ENCODE measurements around the gene PLEKHG7. TPM values are rescaled to one million over a fixed set of nuclear protein-coding genes. Genes with fewer than 3 reads are reported as not detected.

Gene PLEKHG7
- total RNA-seq, 1 donor from 2014 or later: not detected

DNA sequence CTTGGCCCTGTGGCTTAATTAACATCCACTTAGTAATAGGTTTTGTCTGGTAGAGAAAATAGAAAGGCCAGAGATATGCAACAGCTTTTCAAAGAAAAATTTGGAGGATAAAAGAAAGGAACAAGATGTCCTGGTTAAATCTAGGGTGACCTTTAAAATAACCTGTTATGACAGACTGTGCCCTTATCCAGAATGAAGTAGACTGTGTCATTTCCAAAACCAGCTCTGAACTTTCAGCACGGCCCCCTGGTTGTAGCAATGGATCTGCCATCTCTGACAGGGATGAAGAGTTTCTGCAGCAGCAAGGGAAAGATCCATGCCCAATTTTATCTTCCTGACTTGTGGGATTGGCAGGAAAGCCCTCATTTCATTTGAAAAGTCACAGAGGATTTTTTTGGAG, 5.1 kb downstream of the PLEKHG7 start:
- no peak for DNase-seq (ENCODE audit: low spot score)

DNA sequence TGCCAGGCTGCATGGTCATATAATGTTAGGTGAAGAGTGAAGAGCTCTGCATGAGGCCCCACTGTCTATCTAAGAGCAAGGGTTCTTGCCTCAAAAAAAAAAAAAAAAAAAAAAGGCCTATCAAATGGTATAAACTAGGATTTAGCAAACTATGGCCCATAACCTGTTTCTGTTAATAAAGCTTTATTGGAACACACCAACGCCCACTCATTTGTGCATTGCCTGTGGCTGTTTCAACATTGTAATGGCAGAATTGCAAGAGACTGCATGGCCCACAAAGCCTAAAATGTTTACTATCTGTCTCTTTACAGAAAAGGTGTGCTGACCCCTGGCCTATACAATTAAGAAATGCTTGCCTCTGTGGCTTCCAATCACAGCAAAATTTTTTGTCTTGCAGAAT, 12.8 kb downstream of the PLEKHG7 start:
- no peak for DNase-seq (ENCODE audit: low spot score)

DNA sequence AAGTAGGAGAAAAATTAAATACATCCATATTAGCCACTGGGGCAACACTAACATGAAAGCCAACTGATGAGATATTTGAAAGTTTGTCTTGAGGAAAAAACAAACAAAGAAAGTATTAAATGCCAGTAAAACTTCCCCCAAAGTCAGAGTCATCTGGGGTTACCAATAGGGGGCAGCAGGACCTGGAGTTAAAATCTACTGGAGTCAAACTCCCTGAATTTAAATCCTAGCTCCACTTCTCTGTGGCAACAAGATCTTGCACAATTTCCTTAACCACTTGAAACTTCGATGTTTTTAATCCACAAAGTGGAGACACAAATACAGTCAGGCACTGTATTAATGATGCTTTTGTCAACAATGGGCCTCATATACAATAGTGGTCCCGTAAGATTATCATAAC, 14.4 kb downstream of the PLEKHG7 start:
- DNase-seq (ENCODE audit: low spot score): no peak

DNA sequence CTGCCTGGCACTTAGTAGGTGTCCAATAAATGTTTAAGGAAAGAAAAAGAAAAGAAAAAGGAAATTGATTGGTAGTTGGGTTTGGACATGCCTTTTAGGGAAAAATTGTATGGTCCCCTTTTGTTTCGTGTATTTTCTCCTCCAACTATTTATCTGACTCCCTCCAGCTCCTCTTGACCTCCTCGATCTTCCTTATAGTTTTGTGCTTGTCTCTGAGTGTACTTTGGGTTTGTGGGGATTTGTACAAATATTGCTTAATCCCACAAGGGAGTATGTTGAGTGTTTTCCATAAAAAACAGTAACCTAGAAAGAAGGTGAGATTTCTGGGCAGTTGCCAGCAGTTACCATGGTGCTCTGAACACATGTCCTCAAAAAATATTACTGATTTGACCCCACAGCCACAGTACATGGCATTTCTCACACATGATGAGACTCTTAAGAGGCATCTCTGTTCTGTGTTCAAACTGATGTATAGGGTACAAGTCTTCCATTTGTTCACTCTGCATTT, 15.7 kb downstream of the PLEKHG7 start:
- no peak for DNase-seq (ENCODE audit: low spot score)

DNA sequence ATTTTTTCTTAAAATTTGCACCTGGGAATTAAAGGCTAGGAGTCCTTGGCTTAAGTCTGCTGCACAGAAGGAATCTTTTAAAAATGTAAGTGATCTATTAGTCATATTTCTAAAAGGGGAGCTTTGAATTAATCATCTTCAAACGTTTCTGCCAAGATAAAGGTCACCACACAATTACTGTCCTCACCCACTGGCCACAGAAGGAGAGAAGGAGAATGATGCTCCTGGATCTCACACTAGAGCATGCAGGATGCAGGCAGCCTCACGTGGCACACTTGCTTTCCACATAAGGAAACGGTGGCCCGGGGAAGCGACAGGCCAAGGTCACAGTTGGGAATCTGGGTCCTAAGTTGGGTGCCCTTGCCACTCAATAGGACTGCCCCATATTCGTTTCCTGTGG, 16.9 kb downstream of the PLEKHG7 start:
- no peak for DNase-seq (ENCODE audit: low spot score)

DNA sequence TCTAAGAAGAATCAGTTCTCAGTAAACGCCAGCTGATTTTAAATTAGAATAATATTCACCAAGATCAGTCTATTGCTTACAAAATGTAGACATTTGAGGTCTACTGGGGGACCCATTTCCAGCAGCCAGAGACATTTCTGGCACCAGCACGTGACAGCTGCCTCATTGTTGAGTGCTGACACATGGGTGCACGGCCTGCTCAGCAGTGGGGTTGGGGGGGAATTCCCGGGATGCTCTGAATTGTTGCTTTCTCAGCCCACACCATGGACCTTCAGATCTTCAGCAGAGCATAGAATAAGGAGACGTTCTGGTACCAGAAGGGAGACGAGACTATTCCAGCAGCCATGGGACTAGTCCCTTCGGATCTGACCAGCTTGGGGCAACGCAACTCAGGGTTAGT, 18.3 kb downstream of the PLEKHG7 start:
- no peak for DNase-seq (ENCODE audit: low spot score)

DNA sequence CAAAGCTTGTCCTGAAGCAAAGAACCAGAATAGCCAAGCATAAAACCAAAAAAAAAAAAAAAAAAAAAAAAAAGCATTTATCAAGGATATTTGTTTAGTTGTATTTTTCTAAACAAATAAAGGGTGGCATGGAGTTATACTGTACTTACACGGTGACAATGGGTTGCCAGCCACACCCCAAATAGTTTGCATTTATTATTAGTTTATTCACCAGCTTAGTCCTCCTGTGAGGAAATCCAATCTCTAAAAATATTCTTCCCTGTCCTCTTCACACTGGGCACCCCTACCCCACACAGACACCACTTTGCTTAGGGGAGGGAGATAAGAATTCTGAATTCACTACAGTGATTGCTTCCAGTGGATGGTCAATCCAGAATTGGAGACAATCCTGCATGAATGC, 18.9 kb downstream of the PLEKHG7 start:
- no peak for DNase-seq (ENCODE audit: low spot score)

DNA sequence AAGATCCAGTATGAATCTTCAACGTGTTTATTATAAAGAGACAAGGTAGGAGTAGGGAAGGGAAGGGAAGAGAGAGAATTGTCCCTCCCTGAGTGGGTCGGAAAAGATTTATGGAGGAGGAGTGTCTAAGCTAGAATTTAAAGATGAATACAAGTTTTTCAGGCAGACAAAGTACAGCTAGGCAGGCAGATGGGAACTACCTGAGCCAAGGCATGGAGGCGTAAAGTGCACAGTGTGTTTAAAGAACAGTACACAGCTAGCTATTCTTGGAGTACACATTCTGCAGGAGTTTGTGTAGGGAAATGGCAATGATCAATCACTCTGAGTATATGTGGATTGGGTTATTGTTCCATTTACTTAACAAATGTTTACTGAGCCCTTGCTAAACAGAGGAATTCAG, 20.1 kb downstream of the PLEKHG7 start:
- DNase-seq (ENCODE audit: low spot score): no peak

DNA sequence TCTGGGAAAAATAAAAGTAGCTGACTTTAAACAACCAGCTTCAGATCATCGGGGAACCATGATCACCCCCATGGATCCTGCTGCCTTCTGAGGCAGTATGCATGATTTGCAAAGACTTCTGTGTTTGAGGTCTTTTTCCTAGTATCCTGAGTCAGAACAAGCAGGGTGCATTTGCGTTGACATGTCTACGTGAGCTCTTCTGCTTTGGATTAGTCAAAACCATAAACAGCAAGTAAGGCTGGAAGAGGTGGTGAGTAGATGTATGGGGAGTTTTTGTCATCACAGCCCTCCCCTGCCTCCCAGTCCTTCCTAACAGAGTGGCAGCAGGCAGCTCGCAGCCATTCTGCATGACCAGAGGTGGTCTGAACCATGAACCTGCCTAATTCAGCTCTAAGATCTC, 24.1 kb downstream of the PLEKHG7 start:
- no peak for DNase-seq (ENCODE audit: low spot score)

DNA sequence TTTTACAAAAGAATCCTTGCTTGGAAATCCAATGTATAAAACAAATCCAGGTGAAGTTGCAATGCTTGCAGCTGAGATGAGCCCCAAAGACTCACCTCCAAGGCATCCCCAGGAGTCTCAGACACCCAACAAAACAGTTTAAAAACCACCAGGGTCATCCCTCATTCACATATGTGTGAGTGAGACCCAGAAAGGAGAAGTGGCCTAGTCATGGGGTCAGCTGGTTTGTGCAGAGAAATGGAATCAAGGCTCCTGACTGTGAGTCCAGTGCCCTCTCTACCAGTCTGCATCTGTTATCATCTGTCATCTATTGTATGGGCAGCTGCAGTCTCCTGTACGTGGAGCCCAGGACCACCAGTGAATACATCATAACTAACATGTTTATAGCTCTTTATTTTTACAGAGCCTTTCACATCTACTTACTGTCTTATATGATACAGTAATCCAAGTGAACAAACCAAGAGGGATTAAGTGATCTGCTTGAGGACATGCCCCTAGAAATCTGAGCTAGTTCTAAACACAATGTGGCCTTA, 27.1 kb downstream of the PLEKHG7 start:
- DNase-seq (ENCODE audit: low spot score): no peak

DNA sequence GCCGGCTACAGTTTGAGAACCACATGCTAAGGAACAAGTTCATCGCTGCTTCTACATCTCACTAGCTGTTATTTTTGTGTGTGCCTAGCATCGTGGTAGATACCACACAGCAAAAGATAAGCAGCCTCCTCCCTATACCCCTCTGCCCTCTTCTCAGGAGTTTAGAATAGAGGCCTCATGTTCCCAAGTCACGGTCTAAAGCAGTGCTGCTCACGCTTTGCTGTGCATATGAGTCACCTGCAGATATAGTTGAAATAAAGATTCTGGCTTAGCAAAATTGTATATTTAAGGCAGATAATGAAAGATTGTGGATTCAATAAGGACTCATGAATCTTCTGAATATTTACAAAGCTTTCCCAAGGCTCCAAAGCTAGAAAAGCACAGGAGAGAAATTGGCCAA, 28.0 kb downstream of the PLEKHG7 start:
- no peak for DNase-seq (ENCODE audit: low spot score)

DNA sequence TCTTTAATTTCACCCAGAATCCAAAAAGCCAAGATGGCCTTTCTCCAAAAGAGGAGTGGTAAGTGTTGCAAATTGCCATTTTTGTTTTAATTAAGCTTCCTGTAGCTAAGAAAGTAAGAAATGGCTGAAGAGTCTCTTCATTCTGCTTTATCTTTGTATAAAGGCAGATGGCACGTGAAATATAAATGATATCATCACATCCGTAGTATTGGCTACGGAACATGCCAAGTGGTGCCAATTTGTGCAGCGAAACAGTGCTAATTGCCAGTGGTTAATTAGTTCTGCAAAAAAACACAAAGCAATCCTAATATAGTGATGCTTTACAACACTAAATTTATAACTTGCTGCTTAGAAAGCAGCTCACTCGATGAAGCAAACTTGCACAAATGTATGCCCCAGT, 29.4 kb downstream of the PLEKHG7 start:
- no peak for DNase-seq (ENCODE audit: low spot score)

DNA sequence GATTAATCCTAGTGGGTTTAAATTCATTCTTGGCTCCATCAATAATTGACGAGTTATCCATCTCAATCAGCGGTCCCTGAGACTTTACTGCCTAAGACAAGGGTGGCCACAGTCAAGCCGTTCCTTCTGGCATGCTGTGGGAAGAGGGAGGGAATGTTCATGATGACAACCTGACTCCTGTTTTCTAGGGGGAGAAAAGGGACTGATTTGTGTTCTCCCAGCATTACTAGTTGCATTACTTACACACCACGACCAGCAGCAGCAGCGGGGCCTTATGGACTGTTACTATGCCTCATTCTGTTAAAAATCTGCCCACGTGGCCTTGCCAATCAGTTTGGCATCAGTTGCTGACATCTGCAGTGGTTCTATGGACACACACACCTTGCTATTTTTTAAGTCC, 29.9 kb downstream of the PLEKHG7 start:
- no peak for DNase-seq (ENCODE audit: low spot score)

DNA sequence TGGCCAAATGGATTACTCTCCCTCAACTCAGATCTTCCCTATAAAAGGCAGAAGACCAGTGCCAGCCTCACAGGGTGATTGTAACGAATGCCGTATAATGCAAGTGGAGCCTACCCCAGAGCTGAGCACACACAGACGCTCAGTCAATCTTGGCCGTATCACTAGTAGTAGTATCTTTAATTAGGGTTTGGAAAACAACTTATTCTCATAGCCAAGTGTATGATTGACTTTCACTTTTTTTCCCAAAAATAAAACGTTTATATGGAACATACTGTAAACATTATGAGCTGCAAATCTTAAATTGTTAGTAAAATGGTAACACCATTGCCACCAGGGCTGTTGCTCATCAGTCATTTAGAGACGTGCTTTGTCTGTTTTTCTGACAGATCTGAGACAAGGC, 30.4 kb downstream of the PLEKHG7 start:
- DNase-seq (ENCODE audit: low spot score): no peak

DNA sequence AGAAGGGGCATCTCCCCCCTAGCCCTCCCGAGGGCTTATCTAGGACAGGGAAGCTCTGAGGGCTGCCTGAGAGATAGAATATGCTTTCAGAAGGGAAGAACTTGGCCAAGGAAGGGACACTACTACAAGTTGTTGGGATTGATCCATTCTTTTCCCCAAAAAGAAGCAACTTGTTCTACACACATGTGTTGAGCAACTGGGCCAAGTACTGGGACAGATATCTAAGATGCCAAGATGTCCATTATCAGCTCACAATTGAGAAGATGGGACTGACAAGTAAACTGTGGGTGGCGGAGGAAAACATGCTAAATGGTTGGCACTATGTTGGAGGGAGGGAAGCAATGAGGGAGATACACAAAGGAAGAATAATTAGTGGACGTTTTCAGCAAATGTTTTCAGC, 30.9 kb downstream of the PLEKHG7 start:
- DNase-seq (ENCODE audit: low spot score): no peak

DNA sequence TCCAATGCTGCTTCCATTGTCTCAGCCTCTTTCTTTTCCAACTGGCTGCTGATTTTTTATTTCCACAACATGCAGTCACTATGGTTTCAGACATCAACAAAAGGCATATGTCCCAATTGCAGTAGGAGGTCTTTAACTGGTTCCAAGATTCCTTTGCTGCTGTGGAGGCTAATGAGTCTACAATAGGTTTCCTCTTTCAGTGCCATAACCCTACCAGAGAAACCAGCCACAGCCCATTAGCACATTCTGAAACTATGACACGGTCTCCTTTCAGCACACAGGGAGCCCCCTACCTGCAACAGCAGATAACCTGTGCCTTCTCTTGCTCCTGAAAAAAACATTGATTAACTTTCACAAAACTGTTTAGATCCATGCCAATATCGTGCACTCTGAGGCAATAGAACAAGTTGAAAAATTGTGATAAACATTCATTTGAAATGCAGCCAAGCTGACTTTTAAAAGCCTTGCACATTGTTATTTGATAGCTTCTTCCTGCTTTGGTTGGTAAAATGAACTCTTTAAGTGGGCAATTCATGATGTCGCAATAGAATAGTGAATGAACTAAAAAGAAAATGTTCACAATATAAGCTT, 32.4 kb downstream of the PLEKHG7 start:
- no peak for DNase-seq (ENCODE audit: low spot score)

DNA sequence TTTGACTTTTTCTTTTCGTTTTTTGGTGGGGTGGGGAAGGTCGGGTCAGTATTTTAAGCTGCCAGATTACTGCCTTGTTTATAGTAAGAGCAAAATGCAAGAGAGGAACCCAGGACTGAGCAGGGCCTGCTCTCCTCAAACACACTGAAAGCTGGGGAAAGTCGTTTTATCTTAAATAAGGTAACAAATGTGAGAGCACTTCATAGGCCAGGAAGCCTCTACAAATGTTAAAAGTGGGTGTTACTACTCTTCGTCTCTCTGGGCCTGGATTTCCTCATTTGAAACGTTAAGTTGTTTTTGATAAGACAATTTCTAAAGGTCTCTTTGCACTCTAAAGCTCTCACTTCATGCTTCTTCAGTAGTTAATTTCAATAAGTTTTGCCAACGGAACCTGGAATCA, 33.8 kb downstream of the PLEKHG7 start:
- no peak for DNase-seq (ENCODE audit: low spot score)

DNA sequence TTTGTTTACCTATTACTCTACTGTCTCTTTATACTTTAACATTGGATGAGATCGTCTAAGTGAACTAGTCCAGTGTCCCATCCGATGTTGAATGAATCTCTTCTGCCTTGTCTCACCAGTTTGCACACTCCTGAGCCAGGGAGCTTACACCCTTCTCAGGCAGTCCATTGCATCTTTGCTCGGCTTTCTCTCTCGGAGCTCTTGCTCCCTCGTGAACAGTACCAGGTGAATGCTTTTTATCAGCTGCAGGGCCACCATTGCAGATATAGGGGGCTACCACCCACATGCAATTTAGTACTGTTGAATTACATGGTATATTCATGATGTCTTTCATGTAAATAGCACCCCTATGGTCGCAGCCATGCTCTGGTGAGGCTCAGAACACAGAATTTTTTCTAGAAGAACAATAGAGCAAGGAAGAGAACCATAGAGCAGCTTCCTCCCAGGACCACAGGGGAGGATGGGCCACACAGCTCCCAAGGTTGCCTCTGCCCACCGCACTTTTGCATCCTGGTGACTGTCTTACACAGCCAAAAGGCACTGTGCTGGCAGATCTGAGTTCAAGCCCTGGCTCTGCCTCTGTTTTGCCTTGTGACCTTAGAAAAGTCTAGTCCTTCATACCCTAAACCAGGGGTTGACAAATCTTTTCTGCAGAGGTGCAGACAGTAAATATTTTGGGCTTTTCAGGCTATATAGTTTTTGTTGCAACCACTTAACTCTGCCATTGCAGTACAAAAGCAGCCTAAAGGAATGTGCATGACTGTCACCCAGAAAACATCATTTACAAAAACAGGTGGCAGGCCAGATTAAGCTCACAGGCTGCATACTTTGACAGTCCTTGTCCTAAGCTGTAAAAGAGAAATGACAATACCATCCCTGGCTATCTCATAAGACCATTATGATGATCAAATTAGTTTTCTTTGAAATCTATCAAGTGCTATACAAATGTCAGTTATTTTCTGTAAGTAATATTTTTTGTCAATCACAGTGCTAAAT, 35.4 kb downstream of the PLEKHG7 start:
- no peak for DNase-seq (ENCODE audit: low spot score)

DNA sequence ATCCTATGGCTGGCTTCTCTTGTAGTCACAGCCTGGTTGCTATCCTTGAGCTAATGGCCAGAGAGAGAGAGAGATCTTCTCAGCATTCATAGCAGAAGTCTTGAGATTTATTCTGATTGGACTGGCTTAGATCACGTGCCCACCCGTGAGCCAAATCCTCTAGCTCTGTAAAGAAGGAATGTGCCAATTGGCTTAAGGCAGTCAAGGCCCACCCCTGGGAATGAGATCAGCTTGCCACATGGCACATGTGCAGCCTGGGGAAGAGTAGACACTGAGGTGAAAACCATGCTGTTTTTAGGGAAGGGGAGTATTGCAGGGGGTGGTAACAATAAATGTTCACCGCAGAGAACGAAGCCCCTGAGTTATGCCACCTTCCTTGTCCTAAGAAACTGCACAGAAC, 36.3 kb downstream of the PLEKHG7 start:
- no peak for DNase-seq (ENCODE audit: low spot score)

DNA sequence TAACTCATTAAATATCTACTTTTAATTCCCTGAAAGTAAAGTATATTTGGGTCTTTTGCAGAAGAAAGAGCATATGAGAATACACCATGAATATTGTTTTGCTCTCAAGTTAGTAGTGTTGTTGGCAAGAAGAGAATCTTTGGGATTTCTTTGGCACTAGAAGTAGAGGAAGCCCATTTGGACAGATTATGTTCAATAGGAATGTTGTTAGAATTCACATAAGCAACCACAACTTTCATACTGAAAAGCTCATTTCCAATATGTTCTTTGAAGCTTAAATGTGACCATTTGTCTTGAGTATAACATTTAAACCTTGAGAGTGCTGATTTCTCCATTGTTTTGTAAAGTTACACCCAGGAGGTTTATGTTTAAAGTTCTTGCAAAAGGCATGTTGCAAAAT, 37.6 kb downstream of the PLEKHG7 start:
- no peak for DNase-seq (ENCODE audit: low spot score)

DNA sequence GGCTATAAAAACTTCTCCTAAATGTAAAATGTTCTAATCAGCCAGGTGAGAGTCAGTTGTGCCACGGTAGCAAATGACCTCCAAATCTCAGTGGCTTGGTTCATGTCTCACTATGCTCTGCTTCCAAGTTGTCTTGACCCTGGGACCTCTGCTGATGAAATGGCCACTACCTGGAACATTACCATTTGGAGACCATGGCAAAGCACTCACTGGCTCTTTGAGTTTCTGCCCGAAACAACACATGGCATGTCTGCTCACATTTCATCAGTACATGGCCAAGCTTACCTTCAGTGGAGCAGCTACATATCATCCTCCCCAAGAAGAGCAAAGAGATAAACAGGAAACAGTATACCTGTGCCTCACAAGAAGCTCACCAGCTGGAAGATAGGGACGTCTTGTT, 40.2 kb downstream of the PLEKHG7 start:
- no peak for DNase-seq (ENCODE audit: low spot score)

DNA sequence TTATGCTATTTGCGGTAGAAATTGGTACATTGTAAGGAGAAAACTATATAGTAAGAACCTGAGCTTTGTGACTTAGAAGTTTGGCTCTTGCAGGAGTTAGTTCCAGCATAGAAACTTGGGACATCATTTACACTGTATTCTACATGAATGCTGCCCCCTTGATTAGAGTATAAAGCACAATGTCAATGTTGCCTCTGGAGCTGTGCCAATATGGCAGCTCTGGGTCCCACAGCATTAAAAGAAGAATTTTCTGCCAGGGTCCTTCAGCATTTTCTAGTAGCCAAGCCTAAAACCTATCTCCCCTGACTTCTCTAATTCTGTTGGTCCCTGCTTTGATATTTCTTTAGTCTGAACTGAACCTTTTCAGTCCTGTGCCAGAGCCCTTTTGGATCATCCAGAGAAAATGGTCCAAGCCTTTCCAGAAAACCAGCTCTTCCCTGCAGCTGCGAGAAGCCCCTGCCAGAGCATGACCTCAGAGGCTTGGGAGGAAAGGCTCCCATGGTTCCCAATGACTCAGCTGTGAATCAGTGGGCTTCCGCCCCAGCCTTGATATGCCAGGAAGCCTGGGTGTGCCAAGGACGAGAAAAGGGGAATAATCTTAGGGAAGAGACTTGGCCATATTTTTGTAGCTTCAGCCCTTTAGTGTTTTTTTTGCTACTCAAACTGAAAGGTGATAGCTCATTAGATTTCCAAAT, 43.2 kb downstream of the PLEKHG7 start:
- DNase-seq (ENCODE audit: low spot score): no peak

All from mesenteric fat pad (tissue), 1 donor.